Measurements from ENCODE around the gene TMEM121B.

DNA sequence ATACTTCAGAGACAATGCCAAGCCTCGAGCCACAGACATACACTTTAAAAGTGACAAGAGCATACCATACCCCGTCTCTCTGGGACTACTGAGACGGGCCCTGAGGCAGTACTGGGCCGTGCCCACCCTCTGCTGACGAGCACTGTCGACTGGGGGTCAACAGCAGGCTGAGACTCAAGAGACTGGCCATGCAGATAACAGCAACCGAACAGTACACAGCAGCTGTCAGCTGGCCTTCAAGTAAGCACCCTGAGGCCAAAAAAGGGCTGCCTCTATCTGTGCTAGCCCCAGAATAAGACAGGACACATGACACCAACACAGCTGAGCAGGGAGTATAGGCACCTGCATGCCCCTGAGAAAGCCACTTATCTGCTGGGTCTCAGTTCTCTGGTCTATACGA, 18.9 kb upstream of the TMEM121B start:
- TF ChIP-seq, protein P1, sequence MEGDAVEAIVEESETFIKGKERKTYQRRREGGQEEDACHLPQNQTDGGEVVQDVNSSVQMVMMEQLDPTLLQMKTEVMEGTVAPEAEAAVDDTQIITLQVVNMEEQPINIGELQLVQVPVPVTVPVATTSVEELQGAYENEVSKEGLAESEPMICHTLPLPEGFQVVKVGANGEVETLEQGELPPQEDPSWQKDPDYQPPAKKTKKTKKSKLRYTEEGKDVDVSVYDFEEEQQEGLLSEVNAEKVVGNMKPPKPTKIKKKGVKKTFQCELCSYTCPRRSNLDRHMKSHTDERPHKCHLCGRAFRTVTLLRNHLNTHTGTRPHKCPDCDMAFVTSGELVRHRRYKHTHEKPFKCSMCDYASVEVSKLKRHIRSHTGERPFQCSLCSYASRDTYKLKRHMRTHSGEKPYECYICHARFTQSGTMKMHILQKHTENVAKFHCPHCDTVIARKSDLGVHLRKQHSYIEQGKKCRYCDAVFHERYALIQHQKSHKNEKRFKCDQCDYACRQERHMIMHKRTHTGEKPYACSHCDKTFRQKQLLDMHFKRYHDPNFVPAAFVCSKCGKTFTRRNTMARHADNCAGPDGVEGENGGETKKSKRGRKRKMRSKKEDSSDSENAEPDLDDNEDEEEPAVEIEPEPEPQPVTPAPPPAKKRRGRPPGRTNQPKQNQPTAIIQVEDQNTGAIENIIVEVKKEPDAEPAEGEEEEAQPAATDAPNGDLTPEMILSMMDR (IDR thresholded peaks at IDR 0.05): no peak
- no peak for TF ChIP-seq POLR2A (IDR thresholded peaks at IDR 0.05)
